PC-9 (cell line): ENCODE data around the gene KIF6. TPM values are rescaled to one million over a fixed set of nuclear protein-coding genes. Genes with fewer than 3 reads are reported as not detected.

Source experiments
- BruUV-seq: library from RNA; stranded (reverse); fragments of 400-500 nt; replicated peaks from 2 replicates; lab custom pipeline; 2021; lab: Mats Ljungman, UMichigan
- CTCF ChIA-PET: fragments of 300-600 bp; sonication (Branson Sonifier 250); formaldehyde crosslinking; loops from one replicate; lab custom pipeline; 2022; ENCODE audit warnings: antibody characterized with exemption; lab: Charles Lee
- POLR2A ChIA-PET: fragments of 300-600 bp; sonication (Branson Sonifier 250); formaldehyde crosslinking; loops from one replicate; lab custom pipeline; 2022; ENCODE audit warnings: antibody characterized with exemption; ENCODE audit not compliant: unreplicated experiment; lab: Charles Lee
- DNase-seq, 2 experiments: peaks; one replicate each; pipeline versions ENCODE4 v3.0.0 to v3.0.0-alpha.2; 2015 to 2022; ENCODE audit warnings: mixed read lengths in 1 of 2
- H2AFZ ChIP-seq: fragments of 200-600 bp; sonication (generic); 2 replicates; pipeline ENCODE4 v1.8.1; 2017; ENCODE audit warnings: antibody characterized with exemption
- H3F3A ChIP-seq: fragments of 200-600 bp; sonication (generic); 2 replicates; pipeline ENCODE4 v1.8.1; 2017; ENCODE audit warnings: antibody characterized with exemption, mild to moderate bottlenecking, low read depth; ENCODE audit not compliant: insufficient read depth
- H3K27ac ChIP-seq: fragments of 200-600 bp; sonication (generic); 2 replicates; pipeline ENCODE4 v1.6.1; 2016; ENCODE audit warnings: mixed run types
- H3K27me3 ChIP-seq: fragments of 200-600 bp; sonication (generic); 2 replicates; pipeline ENCODE4 v1.6.1; 2016; ENCODE audit warnings: low read depth, mixed run types; ENCODE audit not compliant: insufficient read depth
- H3K36me3 ChIP-seq: fragments of 200-600 bp; sonication (generic); 2 replicates; pipeline ENCODE4 v1.6.1; 2016; ENCODE audit warnings: low read depth, mixed run types
- H3K4me1 ChIP-seq: fragments of 200-600 bp; sonication (generic); replicated peaks from 2 replicates; pipeline ENCODE4 v1.6.1; 2016; ENCODE audit warnings: mixed run types; ENCODE audit not compliant: insufficient read depth
- H3K4me2 ChIP-seq: fragments of 200-600 bp; sonication (generic); 2 replicates; pipeline ENCODE4 v1.6.1; 2017; ENCODE audit warnings: mixed run types
- H3K4me3 ChIP-seq: fragments of 200-600 bp; sonication (generic); 2 replicates; pipeline ENCODE4 v1.6.1; 2016; ENCODE audit warnings: mixed run types
- H3K79me2 ChIP-seq: fragments of 200-600 bp; sonication (generic); 2 replicates; pipeline ENCODE4 v1.6.1; 2017; ENCODE audit warnings: low read depth, mixed run types
- H3K9me2 ChIP-seq: fragments of 200-600 bp; sonication (generic); 2 replicates; pipeline ENCODE4 v1.8.1; 2017; ENCODE audit warnings: mild to moderate bottlenecking; ENCODE audit not compliant: insufficient read depth
- H3K9me3 ChIP-seq: fragments of 200-600 bp; sonication (generic); 2 replicates; pipeline ENCODE4 v1.8.1; 2016; ENCODE audit warnings: low read depth; ENCODE audit not compliant: insufficient read depth
- H4K20me1 ChIP-seq: fragments of 200-600 bp; sonication (generic); 2 replicates; pipeline ENCODE4 v1.8.1; 2017; ENCODE audit not compliant: insufficient read depth
- EZH2 ChIP-seq: fragments of 200-600 bp; sonication (generic); IDR thresholded peaks from 2 replicates; pipeline ENCODE4 v1.8.0; 2017; ENCODE audit warnings: antibody characterized with exemption, low read depth
- intact Hi-C: fragments of 100-400 bp; cut with micrococcal nuclease; formaldehyde crosslinking; loops from one replicate; pipeline ENCODE4 v1.10.0; 2022; ENCODE audit not compliant: unreplicated experiment
- total RNA-seq: library from RNA; stranded (reverse); gene quantifications from 2 replicates; pipeline ENCODE4 v1.2.3, GENCODE V29; 2021
- TF ChIP-seq, protein P1 (sequence below): fragments of 200-600 bp; sonication (generic); conservative IDR thresholded peaks from 2 replicates; pipeline ENCODE4 v1.6.1; 2017; ENCODE audit warnings: mixed run types, antibody characterized with exemption, mild to moderate bottlenecking, moderate library complexity

KIF6 gene
- total RNA-seq, 1 experiment from 2014 or later: not detected

- DNase-seq: no peak
- BruUV-seq: no TSS peak
- Histone ChIP-seq H2AFZ (no peak overlapping the region), H3F3A (no peaks in the 10 kb centered on the region), H4K20me1 (no peaks in the 10 kb centered on the region), H3K36me3 (no peaks in the 10 kb centered on the region), H3K9me2 (no peaks in the 10 kb centered on the region), H3K4me3 (no peak overlapping the region), H3K27me3 (peaks cover 42% of the 10 kb centered on the region), H3K4me2 (no peak overlapping the region), H3K79me2 (no peaks in the 10 kb centered on the region), H3K27ac (no peak overlapping the region), H3K9me3 (no peaks in the 10 kb centered on the region), H3K4me1 (no peaks in the 10 kb centered on the region)
- ChIA-PET CTCF (no interaction called here), POLR2A (no interaction called here)
- TF ChIP-seq, protein P1, sequence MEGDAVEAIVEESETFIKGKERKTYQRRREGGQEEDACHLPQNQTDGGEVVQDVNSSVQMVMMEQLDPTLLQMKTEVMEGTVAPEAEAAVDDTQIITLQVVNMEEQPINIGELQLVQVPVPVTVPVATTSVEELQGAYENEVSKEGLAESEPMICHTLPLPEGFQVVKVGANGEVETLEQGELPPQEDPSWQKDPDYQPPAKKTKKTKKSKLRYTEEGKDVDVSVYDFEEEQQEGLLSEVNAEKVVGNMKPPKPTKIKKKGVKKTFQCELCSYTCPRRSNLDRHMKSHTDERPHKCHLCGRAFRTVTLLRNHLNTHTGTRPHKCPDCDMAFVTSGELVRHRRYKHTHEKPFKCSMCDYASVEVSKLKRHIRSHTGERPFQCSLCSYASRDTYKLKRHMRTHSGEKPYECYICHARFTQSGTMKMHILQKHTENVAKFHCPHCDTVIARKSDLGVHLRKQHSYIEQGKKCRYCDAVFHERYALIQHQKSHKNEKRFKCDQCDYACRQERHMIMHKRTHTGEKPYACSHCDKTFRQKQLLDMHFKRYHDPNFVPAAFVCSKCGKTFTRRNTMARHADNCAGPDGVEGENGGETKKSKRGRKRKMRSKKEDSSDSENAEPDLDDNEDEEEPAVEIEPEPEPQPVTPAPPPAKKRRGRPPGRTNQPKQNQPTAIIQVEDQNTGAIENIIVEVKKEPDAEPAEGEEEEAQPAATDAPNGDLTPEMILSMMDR: no peak
- no peak for TF ChIP-seq EZH2
- intact Hi-C loops: no loop called here
These were observed 229.6 kb downstream of the KIF6 start for GRCh38 chr6:39495640-39496039.

DNA sequence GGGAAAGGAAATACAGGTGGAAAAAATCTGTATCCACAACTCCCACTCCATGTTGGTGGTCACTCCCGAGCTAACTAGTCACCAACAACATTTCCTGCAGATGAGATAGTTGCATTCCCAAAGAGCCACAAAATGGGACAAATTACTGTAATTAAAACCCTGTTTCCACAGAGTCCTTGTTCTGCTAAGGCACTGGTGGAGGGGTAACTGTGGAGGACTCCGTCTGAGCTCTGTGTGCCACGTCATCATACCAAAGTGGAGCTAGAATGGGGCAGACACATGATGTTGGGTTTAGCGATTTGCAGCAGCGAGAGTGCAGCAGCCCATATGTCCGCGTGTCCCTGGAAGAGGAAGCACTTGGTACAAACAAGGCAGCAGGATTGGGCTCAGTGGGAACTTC lies 230.2 kb downstream of the KIF6 start:
- ChIA-PET POLR2A (no interaction called here), CTCF (no interaction called here)
- intact Hi-C loops: no loop called here
- H3K4me3 ChIP-seq: no peak overlapping the region
- H3K4me1 ChIP-seq: no peaks in the 10 kb centered on the region
- no peak for DNase-seq
- H3F3A ChIP-seq: no peaks in the 10 kb centered on the region
- TF ChIP-seq, protein P1: no peak
- TF ChIP-seq EZH2: no peak
- H3K27ac ChIP-seq: no peak overlapping the region
- H3K27me3 ChIP-seq: peaks cover 49% of the 10 kb centered on the region
- no TSS peak for BruUV-seq
- H3K9me2 ChIP-seq: no peaks in the 10 kb centered on the region
- no peaks in the 10 kb centered on the region for H3K9me3 ChIP-seq
- H3K36me3 ChIP-seq: no peaks in the 10 kb centered on the region
- H4K20me1 ChIP-seq: no peaks in the 10 kb centered on the region
- H3K79me2 ChIP-seq: no peaks in the 10 kb centered on the region
- no peak overlapping the region for H2AFZ ChIP-seq
- no peak overlapping the region for H3K4me2 ChIP-seq

DNA sequence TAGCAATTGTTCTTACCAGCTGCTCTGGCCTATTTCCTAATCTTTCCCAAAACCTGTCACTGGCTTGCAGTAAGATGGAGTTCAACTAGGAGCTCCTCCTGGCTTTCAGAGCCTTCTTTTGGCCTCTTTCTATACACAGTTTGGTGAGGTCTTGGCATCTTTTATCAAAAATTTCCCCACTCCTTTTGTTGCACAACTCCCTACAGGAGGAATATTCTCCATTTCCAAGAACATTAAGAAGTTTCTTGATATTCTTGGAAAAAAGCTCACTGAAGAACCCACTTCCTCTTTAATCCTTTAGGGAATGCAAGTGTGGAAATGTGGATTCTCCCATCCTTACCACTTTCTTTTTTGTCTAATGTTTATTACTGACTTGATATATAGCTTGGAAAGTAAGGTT lies 231.4 kb downstream of the KIF6 start:
- Histone ChIP-seq H3K27me3 (peaks cover 51% of the 10 kb centered on the region), H3K9me3 (no peaks in the 10 kb centered on the region), H3K36me3 (no peaks in the 10 kb centered on the region), H3F3A (no peaks in the 10 kb centered on the region), H3K79me2 (no peaks in the 10 kb centered on the region), H3K4me3 (no peak overlapping the region), H3K4me2 (no peak overlapping the region), H3K27ac (no peak overlapping the region), H3K4me1 (no peaks in the 10 kb centered on the region), H3K9me2 (no peaks in the 10 kb centered on the region), H4K20me1 (no peaks in the 10 kb centered on the region), H2AFZ (no peak overlapping the region)
- no TSS peak for BruUV-seq
- DNase-seq: no peak
- ChIA-PET CTCF (no interaction called here), POLR2A (no interaction called here)
- no peak for TF ChIP-seq EZH2
- TF ChIP-seq, protein P1: no peak
- intact Hi-C loops: no loop called here
